CD14-positive monocyte (primary cell): ENCODE measurements around the gene GDI2. TPM values are rescaled to one million over a fixed set of nuclear protein-coding genes. Genes with fewer than 3 reads are reported as not detected.
"Not testable (repeated sequence)": the region's sequence is repeated elsewhere in the genome, so short reads cannot be mapped to it uniquely, and the experiment has no call there.

Source experiments
- DNase-seq, 3 donors: peaks; one replicate each; pipeline ENCODE4 v3.0.0-alpha.2; 2011 to 2022
- H2AFZ ChIP-seq: 2 replicates; pipeline ENCODE4 v1.6.0; 2012; ENCODE audit warnings: mild to moderate bottlenecking, low read depth, low read length, inconsistent platforms; ENCODE audit not compliant: insufficient read depth, poor library complexity, severe bottlenecking
- H3K27ac ChIP-seq, 2 donors: 1 replicate in 1 of 2; 2 replicates in 1 of 2; pipeline ENCODE4 v1.5.1; 2012 to 2013; ENCODE audit warnings: low read length in 2 of 2, control low read depth in 1 of 2, inconsistent platforms in 1 of 2, low read depth in 1 of 2, mild to moderate bottlenecking in 1 of 2
- H3K27me3 ChIP-seq, 2 donors: one replicate each; pipeline versions ENCODE4 v1.6.0 to v1.6.1; 2011 to 2013; ENCODE audit warnings: low read length in 2 of 2; ENCODE audit not compliant: control insufficient read depth in 2 of 2, insufficient read depth in 2 of 2
- H3K36me3 ChIP-seq, 2 donors: replicated peaks in 1 of 2; 1 replicate in 1 of 2; 2 replicates in 1 of 2; pipeline versions ENCODE4 v1.5.1 to v1.6.1; 2012 to 2013; ENCODE audit warnings: low read length in 2 of 2, control low read depth in 1 of 2, inconsistent platforms in 1 of 2, mild to moderate bottlenecking in 1 of 2; ENCODE audit not compliant: insufficient read depth in 2 of 2, control insufficient read depth in 1 of 2
- H3K4me1 ChIP-seq, 2 donors: 1 replicate in 1 of 2; 2 replicates in 1 of 2; pipeline versions ENCODE4 v1.5.1 to v1.6.1; 2012 to 2013; ENCODE audit warnings: low read length in 2 of 2, control low read depth in 1 of 2, inconsistent platforms in 1 of 2, mild to moderate bottlenecking in 1 of 2, moderate library complexity in 1 of 2; ENCODE audit not compliant: insufficient read depth in 2 of 2, control insufficient read depth in 1 of 2
- H3K4me2 ChIP-seq: replicated peaks from 2 replicates; pipeline ENCODE3; 2012; ENCODE audit warnings: low read length, moderate library complexity, mild to moderate bottlenecking; ENCODE audit not compliant: poor library complexity, severe bottlenecking; ENCODE audit errors: extremely low read depth
- H3K4me3 ChIP-seq, 3 experiments: fragments of 200-600 bp in 1 of 3; sonication (generic) in 1 of 3; replicated peaks in 1 of 3; 1 replicate in 2 of 3; 2 replicates in 1 of 3; pipeline ENCODE4 v1.5.1; 2011 to 2013; ENCODE audit warnings: low read length in 3 of 3, mild to moderate bottlenecking in 3 of 3, control low read depth in 2 of 3, low read depth in 2 of 3, inconsistent platforms in 1 of 3, moderate library complexity in 1 of 3
- H3K79me2 ChIP-seq: 2 replicates; pipeline ENCODE4 v1.6.0; 2012; ENCODE audit warnings: mild to moderate bottlenecking, control low read depth, inconsistent platforms, low read length, moderate library complexity; ENCODE audit not compliant: insufficient read depth
- H3K9ac ChIP-seq: 2 replicates; pipeline ENCODE4 v1.6.0; 2017; ENCODE audit warnings: low read length, mild to moderate bottlenecking; ENCODE audit not compliant: insufficient read depth, poor library complexity, severe bottlenecking
- H3K9me3 ChIP-seq, 2 donors: replicated peaks in 1 of 2; 1 replicate in 1 of 2; 2 replicates in 1 of 2; pipeline versions ENCODE4 v1.5.1 to v1.6.1; 2012 to 2013; ENCODE audit warnings: low read length in 2 of 2, control low read depth in 1 of 2; ENCODE audit not compliant: control insufficient read depth in 1 of 2, insufficient read depth in 1 of 2
- H4K20me1 ChIP-seq: 2 replicates; pipeline ENCODE4 v1.6.0; 2012; ENCODE audit warnings: mild to moderate bottlenecking, low read length, control low read depth, moderate library complexity; ENCODE audit not compliant: insufficient read depth
- H3K27ac Mint-ChIP-seq, 7 donors: one replicate each; pipeline ENCODE4 v1.8.0; 2020; ENCODE audit warnings: mild to moderate bottlenecking in 7 of 7, mixed read lengths in 7 of 7, moderate library complexity in 6 of 7, inconsistent platforms in 2 of 7
- H3K27me3 Mint-ChIP-seq, 3 donors: one replicate each; pipeline ENCODE4 v1.8.0; 2021 to 2022; ENCODE audit warnings: low read depth in 3 of 3, mild to moderate bottlenecking in 3 of 3, mixed read lengths in 3 of 3, moderate library complexity in 3 of 3, inconsistent platforms in 1 of 3
- H3K36me3 Mint-ChIP-seq, 2 donors: one replicate each; pipeline ENCODE4 v1.8.0; 2020; ENCODE audit warnings: mixed read lengths in 2 of 2, inconsistent platforms in 1 of 2, mild to moderate bottlenecking in 1 of 2
- H3K4me1 Mint-ChIP-seq: one replicate; pipeline ENCODE4 v1.8.0; 2020; ENCODE audit warnings: mild to moderate bottlenecking, mixed read lengths
- H3K4me3 Mint-ChIP-seq, 2 donors: one replicate each; pipeline ENCODE4 v1.8.0; 2020; ENCODE audit warnings: mild to moderate bottlenecking in 2 of 2, mixed read lengths in 2 of 2, moderate library complexity in 1 of 2
- H3K9me3 Mint-ChIP-seq, 7 donors: one replicate each; pipeline ENCODE4 v1.8.0; 2020 to 2022; ENCODE audit warnings: mixed read lengths in 7 of 7, mild to moderate bottlenecking in 6 of 7, moderate library complexity in 6 of 7, inconsistent platforms in 2 of 7
- WGBS: methylation state at CpG from one replicate; pipeline ENCODE4 v1.1.5; 2013; ENCODE audit warnings: missing lambda C conversion rate; ENCODE audit not compliant: insufficient coverage; 5-methylcytosine and 5-hydroxymethylcytosine counted together
- intact Hi-C, 2 donors: fragments of 100-400 bp; cut with micrococcal nuclease; formaldehyde crosslinking; loops; one replicate each; pipeline versions ENCODE4 v1.15.0 to v1.15.1; 2023
- polyA plus RNA-seq, 3 donors: library from polyadenylated mRNA; depleted of rRNA in 1 of 3; unstranded in 2 of 3; stranded (reverse) in 1 of 3; fragments of 300-500 nt in 2 of 3; fragments of >200 nt in 1 of 3; fragmentation: Illumina TruSeq in 2 of 3; gene quantifications; 1 replicate in 2 of 3; 2 replicates in 1 of 3; pipeline ENCODE4 v1.2.3, GENCODE V29; 2012 to 2021
- TF ChIP-seq, protein P1 (sequence below): fragments of 200-600 bp; IDR thresholded peaks from one replicate; pipeline ENCODE4 v1.8.0; 2022; ENCODE audit warnings: antibody characterized with exemption, mild to moderate bottlenecking

The GDI2 gene
- polyA plus RNA-seq, 3 donors, result 100 to 320 (median 316) TPM

DNA sequence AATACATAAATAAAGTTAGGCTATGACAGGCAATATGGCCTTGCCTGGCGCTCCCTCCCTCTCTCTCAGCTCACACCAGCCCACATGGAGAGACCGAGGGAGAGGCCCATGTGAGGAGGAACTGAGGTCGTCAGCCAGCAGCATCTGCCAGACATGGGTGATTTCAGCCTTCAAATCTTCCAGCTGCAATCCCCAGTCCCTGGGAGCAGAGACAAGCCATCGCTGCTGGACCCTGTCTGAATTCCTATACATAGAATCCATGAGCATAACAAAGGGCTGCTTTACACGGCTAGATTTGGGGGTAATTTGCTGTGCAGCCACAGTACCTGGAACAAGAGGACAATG is 40.9 kb upstream of the GDI2 start:
- Histone ChIP-seq H4K20me1 (no peaks in the 10 kb centered on the region), H3K4me3 (no peak overlapping the region), H2AFZ (no peak overlapping the region), H3K27me3 (no peaks in the 10 kb centered on the region), H3K79me2 (no peaks in the 10 kb centered on the region), H3K4me1 (peaks cover 22 to 25% of the 10 kb centered on the region in 2 donors), H3K27ac (no peak overlapping the region), H3K9me3 (peaks cover 0 to 3% of the 10 kb centered on the region in 2 donors), H3K9ac (no peak overlapping the region), H3K36me3 (no peaks in the 10 kb centered on the region), H3K4me2 (no peak overlapping the region)
- H3K9me3 Mint-ChIP-seq, result peaks cover 5 to 9% (median 7%) of the 10 kb centered on the region in 7 donors
- TF ChIP-seq, protein P1, sequence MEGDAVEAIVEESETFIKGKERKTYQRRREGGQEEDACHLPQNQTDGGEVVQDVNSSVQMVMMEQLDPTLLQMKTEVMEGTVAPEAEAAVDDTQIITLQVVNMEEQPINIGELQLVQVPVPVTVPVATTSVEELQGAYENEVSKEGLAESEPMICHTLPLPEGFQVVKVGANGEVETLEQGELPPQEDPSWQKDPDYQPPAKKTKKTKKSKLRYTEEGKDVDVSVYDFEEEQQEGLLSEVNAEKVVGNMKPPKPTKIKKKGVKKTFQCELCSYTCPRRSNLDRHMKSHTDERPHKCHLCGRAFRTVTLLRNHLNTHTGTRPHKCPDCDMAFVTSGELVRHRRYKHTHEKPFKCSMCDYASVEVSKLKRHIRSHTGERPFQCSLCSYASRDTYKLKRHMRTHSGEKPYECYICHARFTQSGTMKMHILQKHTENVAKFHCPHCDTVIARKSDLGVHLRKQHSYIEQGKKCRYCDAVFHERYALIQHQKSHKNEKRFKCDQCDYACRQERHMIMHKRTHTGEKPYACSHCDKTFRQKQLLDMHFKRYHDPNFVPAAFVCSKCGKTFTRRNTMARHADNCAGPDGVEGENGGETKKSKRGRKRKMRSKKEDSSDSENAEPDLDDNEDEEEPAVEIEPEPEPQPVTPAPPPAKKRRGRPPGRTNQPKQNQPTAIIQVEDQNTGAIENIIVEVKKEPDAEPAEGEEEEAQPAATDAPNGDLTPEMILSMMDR, result no peak
- H3K27me3 Mint-ChIP-seq, result peaks cover 0 to 6% (median 6%) of the 10 kb centered on the region in 3 donors
- intact Hi-C loops, result loop anchor here in 1 of 2 donors (5.0 kb wide), 1 partner anchor 42 kb away; the partner anchor contains the start of gene GDI2
- H3K4me3 Mint-ChIP-seq, result no peak overlapping the region
- no peaks in the 10 kb centered on the region for H3K36me3 Mint-ChIP-seq
- WGBS, result 100% methylated on average over 2 of the region's 5 CpGs
- no peak overlapping the region for H3K27ac Mint-ChIP-seq
- no peak for DNase-seq
- H3K4me1 Mint-ChIP-seq, result peaks cover 19% of the 10 kb centered on the region

DNA sequence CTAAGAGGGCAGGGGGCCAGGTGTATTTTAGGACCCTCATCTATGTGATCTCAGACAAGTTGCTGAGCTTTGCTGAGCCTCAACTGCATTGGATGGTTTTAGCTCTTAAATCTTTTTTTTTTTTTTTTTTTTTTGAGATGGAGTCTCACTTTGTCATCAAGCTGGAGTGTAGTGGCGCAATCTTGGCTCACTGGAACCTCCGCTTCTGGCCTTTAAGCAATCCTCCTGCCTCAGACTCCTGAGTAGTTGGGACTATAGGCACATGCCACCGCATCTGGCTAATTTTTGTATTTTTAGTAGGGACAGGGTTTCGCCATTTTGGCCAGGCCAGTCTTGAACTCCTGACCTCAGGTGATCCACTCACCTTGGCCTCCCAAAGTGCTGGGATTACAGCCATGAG is 33.4 kb upstream of the GDI2 start:
- WGBS, result no CpG with 5 or more reads among the region's 4 CpGs
- H3K9me3 ChIP-seq, H3K9me3 Mint-ChIP-seq, H3K79me2 ChIP-seq, H3K4me3 ChIP-seq, H3K27me3 Mint-ChIP-seq, H3K36me3 ChIP-seq, H3K4me3 Mint-ChIP-seq, H2AFZ ChIP-seq, H3K9ac ChIP-seq, H3K4me2 ChIP-seq, H3K36me3 Mint-ChIP-seq, intact Hi-C loops, H3K27me3 ChIP-seq, H3K4me1 ChIP-seq, H3K27ac ChIP-seq, H3K4me1 Mint-ChIP-seq, H4K20me1 ChIP-seq: not testable (repeated sequence)
- peak in 1 of 3 donors; percentile 20 for DNase-seq
- H3K27ac Mint-ChIP-seq, result peak overlapping the region in 1 of 7 donors; percentile 7
